Measurements from ENCODE around the gene LMNTD1. TPM values are rescaled to one million over a fixed set of nuclear protein-coding genes. Genes with fewer than 3 reads are reported as not detected.

Gene LMNTD1
- polyA plus RNA-seq, 1 of the 3 experiments (the other 2 are of a cell fraction) = 0.20 TPM

GRCh38 chr12:25531502-25532052 lies 21.5 kb downstream of the LMNTD1 start:
- H3F3A ChIP-seq (replicated peaks; ENCODE audit: insufficient read depth) = peaks cover 4% of the 10 kb centered on the region
- no peak for TF ChIP-seq RCOR1 (IDR thresholded peaks at IDR 0.05; ENCODE audit: low read length)
- no peak for TF ChIP-seq NRF1 (IDR thresholded peaks at IDR 0.05; ENCODE audit: low read depth, low read length)
- TF ChIP-seq MXI1 (IDR thresholded peaks at IDR 0.05; ENCODE audit: low read depth, low read length) = no peak
- TF ChIP-seq SMC3 (IDR thresholded peaks at IDR 0.05; ENCODE audit: low read depth, low read length) = no peak
- TF ChIP-seq REST (IDR thresholded peaks at IDR 0.05; ENCODE audit: low read depth, low read length) = no peak
- no peak for TF ChIP-seq CHD2 (IDR thresholded peaks at IDR 0.05; ENCODE audit: low read length, partially characterized antibody)
- no peak for TF ChIP-seq USF2 (IDR thresholded peaks at IDR 0.05; ENCODE audit: borderline replicate concordance, low read depth, low read length)
- TF ChIP-seq TEAD4 (IDR thresholded peaks at IDR 0.05; ENCODE audit: borderline replicate concordance, insufficient read depth) = no peak
- no peak for TF ChIP-seq FOXM1 (IDR thresholded peaks at IDR 0.05; ENCODE audit: low read depth)
- TF ChIP-seq MEF2A (IDR thresholded peaks at IDR 0.05; ENCODE audit: borderline replicate concordance, low read depth) = no peak
- no peak for TF ChIP-seq EZH2phosphoT487 (IDR thresholded peaks at IDR 0.05; ENCODE audit: borderline replicate concordance, low read depth)
- TF ChIP-seq TCF12 (IDR thresholded peaks at IDR 0.05) = no peak
- no peak for TF ChIP-seq GABPA (IDR thresholded peaks at IDR 0.05; ENCODE audit: low read depth)
- TF ChIP-seq CTCF (IDR thresholded peaks at IDR 0.05) = no peak
- TF ChIP-seq FOXJ3 (CRISPR knock-in tag; IDR thresholded peaks at IDR 0.05) = no peak
- TF ChIP-seq PBX3 (IDR thresholded peaks at IDR 0.05) = no peak
- no peak for TF ChIP-seq ELF1 (IDR thresholded peaks at IDR 0.05)
- no peak overlapping the region for H3K4me3 ChIP-seq (ENCODE audit: low read depth in 2 of 2, low read length in 1 of 2)
- no peak overlapping the region for H3K9ac ChIP-seq
- H3K36me3 ChIP-seq (replicated peaks in 1 of 2; ENCODE audit: control insufficient read depth in 1 of 2, insufficient read depth in 2 of 2, low read length in 1 of 2) = no peaks in the 10 kb centered on the region
- DNase-seq = no peak
- H3K4me2 ChIP-seq = no peak overlapping the region
- POLR2A ChIA-PET = no interaction called here
- CTCF ChIA-PET = no interaction called here
- H3K9me2 ChIP-seq = no peaks in the 10 kb centered on the region
- no peak overlapping the region for H3K27ac ChIP-seq (ENCODE audit: low read depth in 2 of 2, low read length in 1 of 2)
- 56% methylated on average over 2 of the region's 2 CpGs for WGBS (ENCODE audit: low lambda C conversion rate)
- no peaks in the 10 kb centered on the region for H3K79me2 ChIP-seq (ENCODE audit: insufficient read depth)
- no peaks in the 10 kb centered on the region for H4K20me1 ChIP-seq (ENCODE audit: insufficient read depth)
- no peaks in the 10 kb centered on the region for H3K27me3 ChIP-seq (ENCODE audit: insufficient read depth)
- no peak overlapping the region for H2AFZ ChIP-seq (ENCODE audit: low read depth)
- no peaks in the 10 kb centered on the region; a peak in 2 of 4 replicates for H3K4me1 ChIP-seq (ENCODE audit: control insufficient read depth in 1 of 2, insufficient read depth in 2 of 2, low read depth in 1 of 2, low read length in 1 of 2)
- H3K9me3 ChIP-seq = peaks cover 4% of the 10 kb centered on the region; the same call in 1 of the 2 replicates
